Measurements from ENCODE around the gene SRCAP.
"Not testable (repeated sequence)": the region's sequence is repeated elsewhere in the genome, so short reads cannot be mapped to it uniquely, and the experiment has no call there.

The SRCAP gene

DNA sequence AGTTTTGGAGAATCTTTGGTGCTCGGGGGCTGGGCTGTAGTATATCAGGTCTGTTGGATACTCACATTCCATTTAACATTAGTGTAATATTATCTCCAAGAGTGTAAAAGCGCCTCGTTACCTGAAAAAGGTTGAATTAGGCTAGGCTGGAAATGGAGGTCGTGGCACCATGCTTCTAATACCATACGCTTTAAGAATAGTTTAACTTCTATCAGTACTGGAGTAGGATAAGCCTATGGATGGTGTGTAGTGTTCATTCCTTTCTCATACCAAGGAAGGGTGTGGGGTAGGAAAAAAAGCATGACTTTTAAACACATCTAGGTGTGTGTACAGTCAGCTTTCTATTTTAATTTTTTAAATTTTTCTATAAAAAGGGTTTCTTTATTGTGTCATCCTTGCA lies 2.0 kb downstream of the SRCAP start:
- Histone ChIP-seq H3K36me3 (ENCODE audit: control insufficient read depth in 1 of 2, insufficient read depth in 2 of 2, low read length in 2 of 2) (peaks cover 22 to 51% of the 10 kb centered on the region in 2 donors), H3K9me3 (ENCODE audit: control insufficient read depth in 1 of 2, low read length in 2 of 2) (no peaks in the 10 kb centered on the region), H3K27me3 (ENCODE audit: low read depth, low read length) (no peaks in the 10 kb centered on the region), H3K27ac (ENCODE audit: low read length) (no peak overlapping the region), H3K4me3 (ENCODE audit: low read depth in 1 of 2, low read length in 2 of 2) (no peak overlapping the region), H3K4me1 (ENCODE audit: control insufficient read depth in 1 of 2, insufficient read depth in 2 of 2, low read length in 2 of 2) (peaks cover 9 to 17% of the 10 kb centered on the region in 2 donors)

DNA sequence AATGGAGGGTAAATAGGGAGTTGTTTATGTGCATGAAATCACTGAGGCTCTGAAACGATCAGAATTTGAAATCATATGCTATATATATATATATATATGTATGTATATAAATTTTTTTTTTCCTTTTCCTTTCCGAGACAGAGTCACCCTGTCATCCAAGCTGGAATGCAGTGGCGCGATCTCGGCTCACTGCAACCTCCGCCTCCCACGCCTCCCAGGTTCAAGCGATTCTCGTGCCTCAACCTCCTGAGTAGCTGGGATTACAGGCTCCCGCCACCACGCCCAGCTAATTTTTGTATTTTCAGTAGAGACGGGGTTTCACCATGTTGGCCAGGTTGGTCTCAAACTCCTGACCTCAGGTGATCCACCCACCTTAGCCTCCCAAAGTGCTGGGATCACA lies 4.1 kb downstream of the SRCAP start:
- H3K27ac ChIP-seq (ENCODE audit: low read length); H3K4me3 ChIP-seq (ENCODE audit: low read depth in 1 of 2, low read length in 2 of 2); H3K9me3 ChIP-seq (ENCODE audit: control insufficient read depth in 1 of 2, low read length in 2 of 2); H3K27me3 ChIP-seq (ENCODE audit: low read depth, low read length): not testable (repeated sequence)
- Histone ChIP-seq H3K4me1 (ENCODE audit: control insufficient read depth in 1 of 2, insufficient read depth in 2 of 2, low read length in 2 of 2) (peaks cover 6 to 17% of the 10 kb centered on the region in 2 donors), H3K36me3 (ENCODE audit: control insufficient read depth in 1 of 2, insufficient read depth in 2 of 2, low read length in 2 of 2) (peaks cover 43 to 71% of the 10 kb centered on the region in 2 donors)

DNA sequence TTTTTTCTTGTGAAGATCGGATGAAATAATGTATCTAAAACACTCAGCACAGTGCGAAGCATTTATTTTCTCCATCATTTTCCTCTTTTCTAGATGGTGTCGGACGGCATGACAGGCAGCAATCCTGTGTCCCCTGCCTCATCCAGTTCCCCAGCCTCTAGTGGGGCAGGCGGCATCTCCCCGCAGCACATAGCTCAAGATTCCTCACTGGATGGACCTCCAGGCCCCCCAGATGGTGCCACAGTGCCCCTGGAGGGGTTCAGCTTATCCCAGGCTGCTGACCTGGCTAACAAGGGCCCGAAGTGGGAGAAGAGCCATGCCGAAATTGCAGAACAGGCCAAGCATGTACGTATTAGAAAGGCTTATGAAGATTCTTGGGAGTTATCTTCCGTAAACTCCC lies 5.0 kb downstream of the SRCAP start:
- H3K9me3 ChIP-seq (ENCODE audit: control insufficient read depth in 1 of 2, low read length in 2 of 2) = no peaks in the 10 kb centered on the region
- H3K27ac ChIP-seq (ENCODE audit: low read length) = no peak overlapping the region
- H3K27me3 ChIP-seq (ENCODE audit: low read depth, low read length) = no peaks in the 10 kb centered on the region
- H3K4me3 ChIP-seq (ENCODE audit: low read depth in 1 of 2, low read length in 2 of 2) = no peak overlapping the region
- H3K36me3 ChIP-seq (ENCODE audit: control insufficient read depth in 1 of 2, insufficient read depth in 2 of 2, low read length in 2 of 2) = peaks cover 44 to 73% of the 10 kb centered on the region in 2 donors
- peaks cover 6 to 17% of the 10 kb centered on the region in 2 donors for H3K4me1 ChIP-seq (ENCODE audit: control insufficient read depth in 1 of 2, insufficient read depth in 2 of 2, low read length in 2 of 2)

DNA sequence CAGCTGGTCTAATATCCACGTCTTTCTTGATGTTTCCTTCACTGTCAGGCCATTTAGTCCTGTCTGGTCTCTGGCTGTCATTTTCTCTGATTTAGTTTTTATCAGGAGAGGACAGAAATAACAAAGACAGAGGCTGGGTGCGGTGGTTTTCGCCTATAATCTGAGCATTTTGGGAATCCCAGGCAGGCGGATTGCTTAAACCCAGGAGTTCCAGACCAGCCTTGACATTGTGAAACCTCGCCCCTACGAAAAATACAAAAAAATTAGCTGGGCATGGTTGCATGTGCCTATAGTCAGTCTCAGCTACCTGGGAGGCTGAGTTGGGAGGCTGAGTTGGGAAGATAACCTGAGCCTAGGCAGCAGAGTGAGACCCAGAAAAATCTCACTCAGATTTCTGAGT lies 7.1 kb downstream of the SRCAP start:
- Histone ChIP-seq H3K9me3 (ENCODE audit: control insufficient read depth in 1 of 2, low read length in 2 of 2) (no peaks in the 10 kb centered on the region), H3K27ac (ENCODE audit: low read length) (no peak overlapping the region), H3K27me3 (ENCODE audit: low read depth, low read length) (no peaks in the 10 kb centered on the region), H3K36me3 (ENCODE audit: control insufficient read depth in 1 of 2, insufficient read depth in 2 of 2, low read length in 2 of 2) (peaks cover 59 to 86% of the 10 kb centered on the region in 2 donors), H3K4me3 (ENCODE audit: low read depth in 1 of 2, low read length in 2 of 2) (no peak overlapping the region), H3K4me1 (ENCODE audit: control insufficient read depth in 1 of 2, insufficient read depth in 2 of 2, low read length in 2 of 2) (no peaks in the 10 kb centered on the region)

DNA sequence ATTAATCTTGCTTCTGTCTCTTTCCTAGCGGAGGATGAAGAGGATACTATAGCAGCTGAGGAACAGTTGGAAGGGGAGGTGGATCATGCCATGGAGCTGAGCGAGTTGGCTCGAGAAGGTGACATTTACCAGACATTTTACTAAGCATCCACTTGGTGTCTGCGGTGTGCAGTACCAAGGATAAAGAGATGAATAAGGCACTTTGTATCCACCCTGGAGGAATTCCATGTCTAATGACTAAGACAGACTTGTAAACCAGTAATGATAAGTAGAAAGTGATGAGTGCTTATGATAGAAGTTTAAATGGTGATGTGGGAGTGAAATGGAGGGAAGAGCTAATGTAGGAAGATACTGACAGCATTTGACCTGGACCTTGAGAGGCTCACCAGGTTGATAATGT lies 12.0 kb downstream of the SRCAP start:
- Histone ChIP-seq H3K9me3 (ENCODE audit: control insufficient read depth in 1 of 2, low read length in 2 of 2) (no peaks in the 10 kb centered on the region), H3K4me1 (ENCODE audit: control insufficient read depth in 1 of 2, insufficient read depth in 2 of 2, low read length in 2 of 2) (no peaks in the 10 kb centered on the region), H3K4me3 (ENCODE audit: low read depth in 1 of 2, low read length in 2 of 2) (no peak overlapping the region), H3K27ac (ENCODE audit: low read length) (no peak overlapping the region), H3K27me3 (ENCODE audit: low read depth, low read length) (no peaks in the 10 kb centered on the region), H3K36me3 (ENCODE audit: control insufficient read depth in 1 of 2, insufficient read depth in 2 of 2, low read length in 2 of 2) (peaks cover 74 to 95% of the 10 kb centered on the region in 2 donors)

DNA sequence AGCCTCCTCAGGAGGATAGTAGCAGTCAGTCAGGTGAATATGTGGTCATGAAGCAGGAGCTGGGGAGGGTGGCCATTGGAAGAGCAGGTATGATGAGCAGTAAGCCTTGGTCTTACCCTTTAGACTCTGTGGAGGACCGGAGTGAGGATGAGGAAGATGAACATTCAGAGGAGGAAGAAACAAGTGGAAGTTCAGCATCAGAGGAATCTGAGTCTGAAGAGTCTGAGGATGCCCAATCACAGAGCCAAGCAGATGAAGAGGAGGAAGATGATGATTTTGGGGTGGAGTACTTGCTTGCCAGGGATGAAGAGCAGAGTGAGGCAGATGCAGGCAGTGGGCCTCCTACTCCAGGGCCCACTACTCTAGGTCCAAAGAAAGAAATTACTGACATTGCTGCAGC lies 12.7 kb downstream of the SRCAP start:
- H3K9me3 ChIP-seq (ENCODE audit: control insufficient read depth in 1 of 2, low read length in 2 of 2) = no peaks in the 10 kb centered on the region
- H3K4me1 ChIP-seq (ENCODE audit: control insufficient read depth in 1 of 2, insufficient read depth in 2 of 2, low read length in 2 of 2) = no peaks in the 10 kb centered on the region
- no peaks in the 10 kb centered on the region for H3K27me3 ChIP-seq (ENCODE audit: low read depth, low read length)
- no peak overlapping the region for H3K27ac ChIP-seq (ENCODE audit: low read length)
- no peak overlapping the region for H3K4me3 ChIP-seq (ENCODE audit: low read depth in 1 of 2, low read length in 2 of 2)
- peaks cover 74 to 95% of the 10 kb centered on the region in 2 donors for H3K36me3 ChIP-seq (ENCODE audit: control insufficient read depth in 1 of 2, insufficient read depth in 2 of 2, low read length in 2 of 2)

DNA sequence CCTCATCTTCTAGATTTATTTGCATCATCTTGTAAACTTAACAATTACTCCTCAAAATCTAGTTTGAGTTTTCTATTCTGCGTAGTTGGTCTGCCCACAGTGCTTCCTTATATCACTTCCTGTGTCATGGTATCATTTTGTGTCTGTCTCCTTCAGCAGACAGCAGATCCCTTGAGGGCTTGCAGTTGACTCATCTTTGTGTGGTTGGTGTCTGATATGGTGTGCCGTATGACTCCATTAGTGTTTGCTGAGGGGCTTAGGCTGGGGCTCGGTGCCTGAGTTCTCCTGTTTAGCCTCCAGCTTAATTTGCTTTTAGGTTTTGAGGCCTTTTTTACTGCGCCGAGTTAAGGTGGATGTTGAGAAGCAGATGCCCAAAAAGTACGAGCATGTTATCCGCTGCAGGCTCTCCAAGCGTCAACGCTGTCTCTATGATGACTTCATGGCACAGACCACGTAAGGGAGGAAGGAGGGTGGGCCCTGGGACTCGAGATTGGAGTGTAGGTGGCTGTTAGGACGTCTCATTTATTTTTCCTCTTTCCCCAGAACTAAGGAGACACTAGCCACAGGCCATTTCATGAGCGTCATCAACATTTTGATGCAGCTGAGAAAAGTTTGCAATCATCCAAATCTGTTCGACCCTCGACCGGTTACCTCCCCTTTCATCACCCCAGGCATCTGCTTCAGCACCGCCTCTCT lies 16.9 kb downstream of the SRCAP start:
- no peak overlapping the region for H3K4me3 ChIP-seq (ENCODE audit: low read depth in 1 of 2, low read length in 2 of 2)
- no peaks in the 10 kb centered on the region for H3K9me3 ChIP-seq (ENCODE audit: control insufficient read depth in 1 of 2, low read length in 2 of 2)
- H3K4me1 ChIP-seq (ENCODE audit: control insufficient read depth in 1 of 2, insufficient read depth in 2 of 2, low read length in 2 of 2) = no peaks in the 10 kb centered on the region
- peaks cover 62 to 83% of the 10 kb centered on the region in 2 donors for H3K36me3 ChIP-seq (ENCODE audit: control insufficient read depth in 1 of 2, insufficient read depth in 2 of 2, low read length in 2 of 2)
- H3K27ac ChIP-seq (ENCODE audit: low read length) = no peak overlapping the region
- no peaks in the 10 kb centered on the region for H3K27me3 ChIP-seq (ENCODE audit: low read depth, low read length)

DNA sequence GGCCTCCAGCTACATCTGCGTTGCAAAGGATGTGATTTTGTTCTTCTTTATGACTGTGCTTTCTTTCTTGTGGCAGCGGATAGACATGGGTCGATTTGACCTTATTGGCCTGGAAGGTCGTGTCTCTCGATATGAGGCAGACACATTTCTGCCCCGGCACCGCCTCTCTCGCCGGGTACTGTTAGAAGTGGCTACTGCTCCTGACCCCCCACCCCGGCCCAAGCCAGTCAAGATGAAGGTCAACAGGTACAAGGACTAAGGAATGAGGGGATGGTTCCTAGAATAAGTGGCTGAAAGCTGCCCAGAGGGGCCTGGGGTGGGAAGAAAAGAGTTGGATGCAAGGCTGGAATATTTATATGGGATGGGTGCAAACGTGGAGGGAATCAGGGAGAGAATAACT lies 21.1 kb downstream of the SRCAP start:
- Histone ChIP-seq H3K4me1 (ENCODE audit: control insufficient read depth in 1 of 2, insufficient read depth in 2 of 2, low read length in 2 of 2) (no peaks in the 10 kb centered on the region), H3K9me3 (ENCODE audit: control insufficient read depth in 1 of 2, low read length in 2 of 2) (no peaks in the 10 kb centered on the region), H3K4me3 (ENCODE audit: low read depth in 1 of 2, low read length in 2 of 2) (no peak overlapping the region), H3K27me3 (ENCODE audit: low read depth, low read length) (no peaks in the 10 kb centered on the region), H3K36me3 (ENCODE audit: control insufficient read depth in 1 of 2, insufficient read depth in 2 of 2, low read length in 2 of 2) (peaks cover 74 to 88% of the 10 kb centered on the region in 2 donors), H3K27ac (ENCODE audit: low read length) (no peak overlapping the region)

DNA sequence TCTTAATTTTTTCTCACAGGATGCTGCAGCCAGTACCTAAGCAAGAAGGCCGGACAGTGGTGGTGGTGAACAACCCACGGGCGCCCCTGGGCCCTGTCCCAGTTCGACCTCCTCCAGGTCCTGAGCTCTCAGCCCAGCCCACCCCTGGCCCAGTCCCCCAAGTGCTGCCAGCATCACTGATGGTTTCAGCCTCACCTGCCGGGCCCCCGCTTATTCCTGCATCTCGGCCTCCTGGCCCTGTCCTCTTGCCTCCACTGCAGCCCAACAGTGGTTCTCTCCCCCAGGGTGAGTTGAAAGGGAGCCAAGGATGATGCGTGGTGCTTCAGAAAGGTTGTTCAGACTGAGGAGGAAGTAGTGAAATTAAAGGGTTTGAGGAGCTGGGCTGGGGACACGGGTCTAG lies 21.7 kb downstream of the SRCAP start:
- H3K27me3 ChIP-seq (ENCODE audit: low read depth, low read length) = no peaks in the 10 kb centered on the region
- H3K36me3 ChIP-seq (ENCODE audit: control insufficient read depth in 1 of 2, insufficient read depth in 2 of 2, low read length in 2 of 2) = peaks cover 76 to 88% of the 10 kb centered on the region in 2 donors
- H3K4me3 ChIP-seq (ENCODE audit: low read depth in 1 of 2, low read length in 2 of 2) = no peak overlapping the region
- H3K27ac ChIP-seq (ENCODE audit: low read length) = no peak overlapping the region
- H3K4me1 ChIP-seq (ENCODE audit: control insufficient read depth in 1 of 2, insufficient read depth in 2 of 2, low read length in 2 of 2) = peaks cover 0 to 4% of the 10 kb centered on the region in 2 donors
- H3K9me3 ChIP-seq (ENCODE audit: control insufficient read depth in 1 of 2, low read length in 2 of 2) = no peaks in the 10 kb centered on the region

DNA sequence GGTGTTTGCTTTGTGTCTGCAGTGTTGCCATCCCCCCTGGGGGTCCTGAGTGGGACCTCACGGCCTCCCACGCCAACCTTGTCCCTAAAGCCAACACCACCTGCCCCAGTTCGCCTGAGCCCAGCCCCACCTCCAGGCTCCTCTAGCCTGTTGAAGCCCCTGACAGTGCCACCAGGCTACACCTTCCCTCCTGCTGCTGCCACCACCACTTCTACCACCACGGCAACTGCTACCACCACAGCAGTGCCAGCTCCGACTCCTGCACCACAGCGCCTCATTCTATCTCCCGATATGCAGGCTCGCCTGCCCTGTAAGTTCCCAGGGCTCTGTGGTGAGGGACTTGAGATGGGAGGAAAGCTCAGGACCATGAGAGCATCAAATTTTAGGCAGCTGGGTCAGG lies 22.2 kb downstream of the SRCAP start:
- H3K27me3 ChIP-seq (ENCODE audit: low read depth, low read length) = no peaks in the 10 kb centered on the region
- H3K36me3 ChIP-seq (ENCODE audit: control insufficient read depth in 1 of 2, insufficient read depth in 2 of 2, low read length in 2 of 2) = peaks cover 71 to 88% of the 10 kb centered on the region in 2 donors
- no peak overlapping the region for H3K27ac ChIP-seq (ENCODE audit: low read length)
- H3K9me3 ChIP-seq (ENCODE audit: control insufficient read depth in 1 of 2, low read length in 2 of 2) = no peaks in the 10 kb centered on the region
- no peak overlapping the region for H3K4me3 ChIP-seq (ENCODE audit: low read depth in 1 of 2, low read length in 2 of 2)
- peaks cover 0 to 4% of the 10 kb centered on the region in 2 donors for H3K4me1 ChIP-seq (ENCODE audit: control insufficient read depth in 1 of 2, insufficient read depth in 2 of 2, low read length in 2 of 2)

DNA sequence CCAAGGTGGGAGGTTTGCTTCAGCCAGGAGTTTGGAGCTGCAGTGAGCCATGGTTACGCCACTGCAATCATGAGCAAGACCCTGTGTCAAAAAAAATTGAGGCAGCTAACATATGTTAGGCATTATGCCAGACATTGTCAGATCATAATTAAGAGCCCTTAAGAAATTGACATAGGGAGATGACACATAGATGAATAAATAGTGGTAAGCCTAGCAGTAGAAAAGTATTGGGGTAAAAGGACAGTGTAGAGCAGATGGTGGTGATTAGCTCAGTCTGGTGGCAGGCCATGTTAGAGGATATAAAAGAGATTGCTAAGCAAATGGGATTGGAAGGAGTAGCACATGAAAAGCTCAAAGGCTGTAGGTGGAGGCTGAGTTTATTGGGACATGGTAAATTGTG lies 22.6 kb downstream of the SRCAP start:
- Histone ChIP-seq H3K27ac (ENCODE audit: low read length) (no peak overlapping the region), H3K9me3 (ENCODE audit: control insufficient read depth in 1 of 2, low read length in 2 of 2) (no peaks in the 10 kb centered on the region), H3K4me3 (ENCODE audit: low read depth in 1 of 2, low read length in 2 of 2) (no peak overlapping the region), H3K36me3 (ENCODE audit: control insufficient read depth in 1 of 2, insufficient read depth in 2 of 2, low read length in 2 of 2) (peaks cover 67 to 84% of the 10 kb centered on the region in 2 donors), H3K27me3 (ENCODE audit: low read depth, low read length) (no peaks in the 10 kb centered on the region), H3K4me1 (ENCODE audit: control insufficient read depth in 1 of 2, insufficient read depth in 2 of 2, low read length in 2 of 2) (peaks cover 0 to 4% of the 10 kb centered on the region in 2 donors)

DNA sequence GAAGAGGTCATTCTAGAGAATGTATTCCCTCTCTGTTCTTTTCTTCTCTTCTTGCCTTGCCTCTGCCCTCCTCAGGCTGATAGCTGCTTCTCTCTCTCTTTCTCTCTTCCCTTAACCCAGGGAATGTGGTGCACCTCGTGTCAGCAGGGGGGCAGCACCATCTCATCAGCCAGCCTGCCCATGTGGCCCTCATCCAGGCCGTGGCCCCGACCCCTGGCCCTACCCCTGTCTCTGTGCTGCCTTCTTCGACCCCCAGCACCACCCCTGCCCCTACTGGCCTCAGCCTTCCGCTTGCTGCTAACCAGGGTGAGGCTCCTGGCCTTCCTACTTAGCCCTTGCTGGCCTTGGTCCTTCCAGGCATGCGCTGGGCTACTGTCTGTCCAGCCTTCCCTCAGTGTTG lies 23.5 kb downstream of the SRCAP start:
- Histone ChIP-seq H3K36me3 (ENCODE audit: control insufficient read depth in 1 of 2, insufficient read depth in 2 of 2, low read length in 2 of 2) (peaks cover 59 to 75% of the 10 kb centered on the region in 2 donors), H3K9me3 (ENCODE audit: control insufficient read depth in 1 of 2, low read length in 2 of 2) (no peaks in the 10 kb centered on the region)

More for the DNA sequence above, 23.5 kb downstream of the SRCAP start:
- H3K27me3 ChIP-seq (ENCODE audit: low read depth, low read length) = no peaks in the 10 kb centered on the region
- no peak overlapping the region for H3K4me3 ChIP-seq (ENCODE audit: low read depth in 1 of 2, low read length in 2 of 2)
- no peak overlapping the region for H3K27ac ChIP-seq (ENCODE audit: low read length)
- H3K4me1 ChIP-seq (ENCODE audit: control insufficient read depth in 1 of 2, insufficient read depth in 2 of 2, low read length in 2 of 2) = peaks cover 0 to 4% of the 10 kb centered on the region in 2 donors

Data from muscle layer of duodenum (tissue), 2 donors.